HCT116 (cell line): ENCODE measurements around the gene GAPDH. TPM values are rescaled to one million over a fixed set of nuclear protein-coding genes. Genes with fewer than 3 reads are reported as not detected.

Source experiments
- ATAC-seq: fragments of 200-7000 bp; cut with Tn5 transposase; 2 replicates; pipeline ENCODE4 v1.9.1; 2020; ENCODE audit warnings: mild to moderate bottlenecking, moderate library complexity
- BruUV-seq: library from RNA; stranded (reverse); fragments of 400-500 nt; replicated peaks from 2 replicates; lab custom pipeline; 2021; lab: Mats Ljungman, UMichigan
- CTCF ChIA-PET: fragments of 300-600 bp; sonication (Branson Sonifier 250); formaldehyde crosslinking; loops from one replicate; lab custom pipeline; 2021; ENCODE audit warnings: antibody characterized with exemption; lab: Charles Lee
- POLR2A ChIA-PET: fragments of 300-600, 350-600 bp; sonication (Branson Sonifier 250); formaldehyde crosslinking; loops from one replicate; lab custom pipeline; 2021; ENCODE audit warnings: antibody characterized with exemption; lab: Charles Lee
- RAD21 ChIA-PET, 2 experiments: fragments of 300-600 bp; sonication (Branson Sonifier 250); formaldehyde crosslinking; loops; one replicate each; lab custom pipeline; 2023; ENCODE audit warnings: low total read pairs in 2 of 2; ENCODE audit not compliant: uncharacterized antibody in 2 of 2, unreplicated experiment in 2 of 2, low non-redundant PET in 1 of 2; lab: Charles Lee
- DNase-seq: peaks from one replicate; pipeline ENCODE4 v3.0.0-alpha.2; 2010; ENCODE audit warnings: low read depth, low spot score
- H2AFZ ChIP-seq: fragments of 200-600 bp; shearing (Covaris generic), sonication (generic); 2 replicates; pipeline ENCODE4 v1.6.1; 2017; ENCODE audit warnings: low read depth, mixed run types, mixed read lengths, antibody characterized with exemption, low read length; ENCODE audit not compliant: poor library complexity, severe bottlenecking
- H3K27ac ChIP-seq: 2 replicates; pipeline ENCODE4 v1.5.1; 2012; ENCODE audit warnings: low read depth, low read length
- H3K27me3 ChIP-seq: fragments of 200-600 bp; sonication (generic); 2 replicates; pipeline ENCODE4 v1.6.1; 2016; ENCODE audit warnings: mixed run types, low read length, mixed read lengths; ENCODE audit not compliant: insufficient read depth
- H3K36me3 ChIP-seq, 2 experiments: fragments of 200-500 bp in 1 of 2; fragments of 200-600 bp in 1 of 2; sonication (Bioruptor generic) in 1 of 2; sonication (generic) in 1 of 2; 2 replicates each; pipeline versions ENCODE4 v1.5.1 to v1.6.1; 2014 to 2016; ENCODE audit warnings: low read length in 2 of 2, inconsistent platforms in 1 of 2, mixed read lengths in 1 of 2, mixed run types in 1 of 2; ENCODE audit not compliant: insufficient read depth in 2 of 2, control insufficient read depth in 1 of 2
- H3K4me1 ChIP-seq, 2 experiments: fragments of 200-600 bp in 1 of 2; sonication (generic) in 1 of 2; 2 replicates each; pipeline versions ENCODE4 v1.5.1 to v1.6.1; 2012 to 2017; ENCODE audit warnings: low read length in 2 of 2, inconsistent platforms in 1 of 2, mild to moderate bottlenecking in 1 of 2, mixed read lengths in 1 of 2, mixed run types in 1 of 2, moderate library complexity in 1 of 2; ENCODE audit not compliant: insufficient read depth in 2 of 2, control insufficient read depth in 1 of 2
- H3K4me2 ChIP-seq: fragments of 200-600 bp; sonication (generic); 2 replicates; pipeline ENCODE4 v1.6.1; 2017; ENCODE audit warnings: mixed run types, low read length, mixed read lengths
- H3K4me3 ChIP-seq, 2 experiments: fragments of 200-600 bp in 1 of 2; sonication (generic) in 1 of 2; replicated peaks in 1 of 2; 2 replicates each; pipeline ENCODE4 v1.5.1; 2011 to 2016; ENCODE audit warnings: low read length in 2 of 2, control low read depth in 1 of 2, low read depth in 1 of 2, mild to moderate bottlenecking in 1 of 2, mixed read lengths in 1 of 2, mixed run types in 1 of 2
- H3K79me2 ChIP-seq: fragments of 200-600 bp; sonication (generic); 2 replicates; pipeline ENCODE4 v1.6.1; 2017; ENCODE audit warnings: mild to moderate bottlenecking, mixed run types, low read length, moderate library complexity, mixed read lengths; ENCODE audit not compliant: insufficient read depth
- H3K9ac ChIP-seq: fragments of 200-600 bp; sonication (generic); 2 replicates; pipeline ENCODE4 v1.6.1; 2016; ENCODE audit warnings: low read length, mixed read lengths
- H3K9me2 ChIP-seq: fragments of 200-600 bp; sonication (generic), shearing (Covaris generic); 2 replicates; pipeline ENCODE4 v1.6.1; 2017; ENCODE audit warnings: mixed run types, mild to moderate bottlenecking, moderate library complexity; ENCODE audit not compliant: insufficient read depth
- H3K9me3 ChIP-seq, 2 experiments: fragments of 200-500 bp in 1 of 2; fragments of 200-600 bp in 1 of 2; sonication (Bioruptor generic) in 1 of 2; sonication (generic) in 1 of 2; 2 replicates each; pipeline ENCODE4 v1.6.1; 2014 to 2017; ENCODE audit warnings: low read length in 2 of 2, mixed read lengths in 2 of 2, inconsistent platforms in 1 of 2, low read depth in 1 of 2, mild to moderate bottlenecking in 1 of 2, mixed run types in 1 of 2, moderate library complexity in 1 of 2; ENCODE audit not compliant: control insufficient read depth in 1 of 2, insufficient read depth in 1 of 2
- H4K20me1 ChIP-seq: fragments of 200-600 bp; sonication (generic), shearing (Covaris generic); 2 replicates; pipeline ENCODE4 v1.6.1; 2017; ENCODE audit warnings: mixed run types, mild to moderate bottlenecking, moderate library complexity; ENCODE audit not compliant: insufficient read depth
- ATF3 ChIP-seq: IDR thresholded peaks from 2 replicates; pipeline ENCODE4 v1.6.1; 2012
- CBX3 ChIP-seq: IDR thresholded peaks from 2 replicates; pipeline ENCODE4 v1.6.1; 2012; ENCODE audit warnings: low read depth
- CTCF ChIP-seq, 3 experiments: fragments of 200-600 bp in 1 of 3; sonication (generic) in 1 of 3; IDR thresholded peaks in 2 of 3; conservative IDR thresholded peaks in 1 of 3; 2 replicates each; pipeline ENCODE4 v1.5.1; 2012 to 2017; ENCODE audit warnings: low read depth in 2 of 3, low read length in 2 of 3, antibody characterized with exemption in 1 of 3, borderline replicate concordance in 1 of 3, control low read depth in 1 of 3, mild to moderate bottlenecking in 1 of 3, mixed read lengths in 1 of 3, mixed run types in 1 of 3, moderate library complexity in 1 of 3; ENCODE audit not compliant: insufficient read depth in 1 of 3
- EGR1 ChIP-seq: IDR thresholded peaks from 2 replicates; pipeline ENCODE4 v1.6.1; 2012; ENCODE audit warnings: low read depth
- ELF1 ChIP-seq: IDR thresholded peaks from 2 replicates; pipeline ENCODE4 v1.6.1; 2012; ENCODE audit warnings: low read depth, borderline replicate concordance
- EZH2 ChIP-seq: fragments of 200-600 bp; sonication (generic); IDR thresholded peaks from 2 replicates; pipeline ENCODE4 v1.6.1; 2017; ENCODE audit warnings: antibody characterized with exemption, mixed run types
- EZH2phosphoT487 ChIP-seq: fragments of 200-600 bp; IDR thresholded peaks from 2 replicates; pipeline ENCODE4 v1.6.1; 2018; ENCODE audit warnings: antibody characterized with exemption, borderline replicate concordance
- FOSL1 ChIP-seq: IDR thresholded peaks from 2 replicates; pipeline ENCODE4 v1.6.1; 2012; ENCODE audit warnings: low read depth
- JUND ChIP-seq: IDR thresholded peaks from 2 replicates; pipeline ENCODE4 v1.6.1; 2012
- MAX ChIP-seq: IDR thresholded peaks from 2 replicates; pipeline ENCODE4 v1.6.1; 2012
- POLR2A ChIP-seq: IDR thresholded peaks from 2 replicates; pipeline ENCODE4 v1.7.0; 2011; ENCODE audit warnings: borderline replicate concordance; ENCODE audit not compliant: insufficient read depth, insufficient read length; ENCODE audit errors: extremely low read depth
- POLR2AphosphoS5 ChIP-seq: IDR thresholded peaks from 2 replicates; pipeline ENCODE4 v1.6.1; 2011; ENCODE audit warnings: mild to moderate bottlenecking, low read depth, low read length, moderate library complexity
- RAD21 ChIP-seq: IDR thresholded peaks from 2 replicates; pipeline ENCODE4 v1.6.1; 2012; ENCODE audit warnings: low read depth, mild to moderate bottlenecking
- SIN3A ChIP-seq: IDR thresholded peaks from 2 replicates; pipeline ENCODE4 v1.6.1; 2012; ENCODE audit warnings: low read depth
- SRF ChIP-seq: IDR thresholded peaks from 2 replicates; pipeline ENCODE4 v1.6.1; 2012; ENCODE audit warnings: low read depth
- TCF7L2 ChIP-seq: IDR thresholded peaks from 2 replicates; pipeline ENCODE4 v1.7.0; 2011; ENCODE audit warnings: borderline replicate concordance, inconsistent platforms; ENCODE audit not compliant: insufficient read depth, insufficient read length; ENCODE audit errors: extremely low read depth
- YY1 ChIP-seq: IDR thresholded peaks from 2 replicates; pipeline ENCODE4 v1.6.1; 2011; ENCODE audit warnings: low read length, low read depth, moderate library complexity, mild to moderate bottlenecking; ENCODE audit not compliant: insufficient replicate concordance; ENCODE audit errors: extremely low read depth
- intact Hi-C: fragments of 100-400 bp; cut with micrococcal nuclease; formaldehyde crosslinking; loops from 2 replicates; pipeline ENCODE4 v1.10.0; 2022
- total RNA-seq: library from RNA; stranded (reverse); gene quantifications from one replicate; pipeline ENCODE4 v1.2.1, GENCODE V29; 2021; ENCODE audit not compliant: unreplicated experiment

GAPDH gene
- total RNA-seq, 1 experiment from 2014 or later = 5,901 TPM

- Histone ChIP-seq H3K9me3 (no peaks in the 10 kb centered on the region), H3K27ac (no peak overlapping the region), H3K4me3 (no peak overlapping the region), H3K9ac (no peak overlapping the region), H3K79me2 (peaks cover 1% of the 10 kb centered on the region; the same call in 1 of the 2 replicates), H3K4me2 (no peak overlapping the region), H3K9me2 (no peaks in the 10 kb centered on the region), H4K20me1 (no peaks in the 10 kb centered on the region), H3K27me3 (no peaks in the 10 kb centered on the region), H3K4me1 (peaks cover 5 to 10% of the 10 kb centered on the region in 2 experiments), H2AFZ (no peak overlapping the region), H3K36me3 (peaks cover 57 to 83% of the 10 kb centered on the region in 2 experiments)
- TF ChIP-seq MAX (no peak), CTCF (IDR thresholded peaks at IDR 0.05 in 2 of 3, conservative IDR thresholded peaks at IDR 0.05 in 1 of 3; ENCODE audit: borderline replicate concordance in 1 of 3, insufficient read depth in 1 of 3, low read depth in 2 of 3, low read length in 2 of 3) (no peak), ATF3 (no peak), YY1 (no peak), POLR2AphosphoS5 (no peak), EGR1 (no peak), CBX3 (no peak), ELF1 (no peak), JUND (no peak), SRF (no peak), TCF7L2 (no peak), POLR2A (no peak), RAD21 (no peak), EZH2phosphoT487 (no peak), FOSL1 (no peak), SIN3A (no peak), EZH2 (no peak)
- ChIA-PET RAD21 (no interaction called here), POLR2A (no interaction called here), CTCF (no interaction called here)
- intact Hi-C loops = no loop called here
- BruUV-seq = no TSS peak
- ATAC-seq (no peak), DNase-seq (no peak)
These were observed 7.4 kb upstream of the GAPDH start for GRCh38 chr12:6526766-6527525.
